Stomach (tissue), 9 donors: Measurements from ENCODE around the gene SCNN1B. TPM values are rescaled to one million over a fixed set of nuclear protein-coding genes. Genes with fewer than 3 reads are reported as not detected.

Experiments
- DNase-seq, 2 donors: peaks; one replicate each; pipeline versions ENCODE4 v3.0.0 to v3.0.0-alpha.2; 2013 to 2019
- H3K27ac ChIP-seq, 5 donors: fragments of 200-600 bp in 4 of 5; sonication (generic) in 4 of 5; one replicate each; pipeline ENCODE4 v1.5.1; 2013 to 2019; ENCODE audit warnings: mild to moderate bottlenecking in 1 of 5, moderate library complexity in 1 of 5
- H3K27me3 ChIP-seq, 3 donors: fragments of 200-600 bp; sonication (generic); one replicate each; pipeline ENCODE4 v1.5.1; 2017 to 2019; ENCODE audit warnings: mixed run types in 1 of 3
- H3K36me3 ChIP-seq, 4 donors: fragments of 200-600 bp; sonication (generic); 1 replicate in 3 of 4; 2 replicates in 1 of 4; pipeline ENCODE4 v1.5.1; 2016 to 2019
- H3K4me1 ChIP-seq, 4 donors: fragments of 200-600 bp; sonication (generic); one replicate each; pipeline ENCODE4 v1.5.1; 2016 to 2019
- H3K4me3 ChIP-seq, 4 donors: fragments of 200-600 bp; sonication (generic) in 3 of 4; one replicate each; pipeline ENCODE4 v1.5.1; 2016 to 2019; ENCODE audit warnings: mild to moderate bottlenecking in 1 of 4
- H3K9me3 ChIP-seq, 4 donors: fragments of 200-600 bp; sonication (generic); one replicate each; pipeline ENCODE4 v1.5.1; 2016 to 2019
- CTCF ChIP-seq, 7 experiments: fragments of 450-650 bp in 4 of 7; fragments of 200-600 bp in 3 of 7; sonication (generic) in 3 of 7; IDR thresholded peaks; one replicate each; pipeline ENCODE4 v1.5.1; 2016 to 2019; ENCODE audit warnings: antibody characterized with exemption in 7 of 7, control low read depth in 2 of 7, mild to moderate bottlenecking in 1 of 7
- EP300 ChIP-seq: sonication (generic); formaldehyde crosslinking; IDR thresholded peaks from one replicate; pipeline ENCODE4 v1.6.1; 2017; ENCODE audit warnings: antibody characterized with exemption
- POLR2A ChIP-seq, 4 donors: fragments of 450-650 bp; IDR thresholded peaks; one replicate each; pipeline ENCODE4 v1.6.1; 2016; ENCODE audit warnings: antibody characterized with exemption in 4 of 4, control low read depth in 2 of 4, mild to moderate bottlenecking in 1 of 4, moderate library complexity in 1 of 4
- POLR2AphosphoS5 ChIP-seq, 3 donors: sonication (generic); formaldehyde crosslinking; IDR thresholded peaks; one replicate each; pipeline ENCODE4 v1.6.1; 2016; ENCODE audit warnings: antibody characterized with exemption in 3 of 3
- WGBS, 5 donors: extraction: QIAGEN DNeasy Blood & Tissue Kit in 3 of 5; methylation state at CpG; one replicate each; pipeline versions ENCODE4 v1.1.5 to v1.1.7; 2013 to 2018; 5-methylcytosine and 5-hydroxymethylcytosine counted together
- intact Hi-C: fragments of 100-400 bp; cut with DNase I; formaldehyde crosslinking; loops from one replicate; pipeline ENCODE4 v1.15.1; 2023; ENCODE audit warnings: low total_unique reads
- polyA plus RNA-seq, 3 donors: library from polyadenylated mRNA; stranded (reverse); fragments of 200-250 nt; gene quantifications; one replicate each; pipeline ENCODE4 v1.2.3, GENCODE V29; 2013
- total RNA-seq, 5 donors: library from RNA; depleted of rRNA; stranded (reverse); fragments of >200 nt; gene quantifications; one replicate each; pipeline versions ENCODE4 v1.1.0 to v1.2.3, GENCODE V29; 2014 to 2016
- donor health status: healthy with polysubstance abuse.
- donor health status: Bipolar disorder and iron deficiency.
- donor health status: healthy.

The SCNN1B gene
- total and polyA plus RNA-seq, 8 donors = 4.1 to 97.3 (median 21.8) TPM

GRCh38 chr16:23317751-23318150, 15.6 kb downstream of the SCNN1B start:
- TF ChIP-seq POLR2A (IDR thresholded peaks at IDR 0.05) = no peak
- no peak for TF ChIP-seq CTCF (IDR thresholded peaks at IDR 0.05)
- no peak for TF ChIP-seq EP300
- DNase-seq = no peak
- peaks cover 0 to 23% (median 15%) of the 10 kb centered on the region in 4 donors for H3K4me1 ChIP-seq
- intact Hi-C loops = no loop called here
- 36 to 48% (median 42%) methylated on average over 2 of the region's 2 CpGs for WGBS, 5 donors
- peak overlapping the region in 2 of 5 donors; percentile 5 to 42 for H3K27ac ChIP-seq
- no peaks in the 10 kb centered on the region for H3K9me3 ChIP-seq
- H3K27me3 ChIP-seq = no peaks in the 10 kb centered on the region
- H3K36me3 ChIP-seq = no peaks in the 10 kb centered on the region
- no peak overlapping the region for H3K4me3 ChIP-seq

GRCh38 chr16:23318639-23319038, 16.5 kb downstream of the SCNN1B start:
- intact Hi-C loops = no loop called here
- Histone ChIP-seq H3K4me1 (peaks cover 0 to 23% (median 15%) of the 10 kb centered on the region in 4 donors), H3K36me3 (no peaks in the 10 kb centered on the region), H3K27ac (no peak overlapping the region), H3K9me3 (no peaks in the 10 kb centered on the region), H3K27me3 (no peaks in the 10 kb centered on the region), H3K4me3 (no peak overlapping the region)
- 27 to 68% (median 48%) methylated on average over 2 of the region's 2 CpGs for WGBS, 5 donors
- DNase-seq = peak; percentile 61 to 74
- TF ChIP-seq EP300 (no peak), POLR2AphosphoS5 (IDR thresholded peaks at IDR 0.05) (peak in 1 of 3 donors; percentile 27), POLR2A (IDR thresholded peaks at IDR 0.05) (no peak), CTCF (IDR thresholded peaks at IDR 0.05) (no peak)

GRCh38 chr16:23319861-23320615, 17.9 kb downstream of the SCNN1B start:
- H3K27ac ChIP-seq = no peak overlapping the region
- H3K36me3 ChIP-seq = no peaks in the 10 kb centered on the region
- WGBS, 5 donors = 84 to 91% (median 90%) methylated on average over 13 to 15 of the region's 15 CpGs
- H3K9me3 ChIP-seq = no peaks in the 10 kb centered on the region
- TF ChIP-seq EP300 = no peak
- TF ChIP-seq CTCF (IDR thresholded peaks at IDR 0.05) = no peak
- no peak for TF ChIP-seq POLR2AphosphoS5 (IDR thresholded peaks at IDR 0.05)
- TF ChIP-seq POLR2A (IDR thresholded peaks at IDR 0.05) = no peak
- H3K4me3 ChIP-seq = no peak overlapping the region
- intact Hi-C loops = no loop called here
- DNase-seq = no peak
- peaks cover 0 to 37% (median 24%) of the 10 kb centered on the region in 4 donors for H3K4me1 ChIP-seq
- H3K27me3 ChIP-seq = no peaks in the 10 kb centered on the region

GRCh38 chr16:23320693-23321092, 18.6 kb downstream of the SCNN1B start:
- intact Hi-C loops = no loop called here
- no peak overlapping the region for H3K4me3 ChIP-seq
- no peaks in the 10 kb centered on the region for H3K27me3 ChIP-seq
- no peaks in the 10 kb centered on the region for H3K36me3 ChIP-seq
- peaks cover 0 to 43% (median 28%) of the 10 kb centered on the region in 4 donors for H3K4me1 ChIP-seq
- 68 to 82% (median 74%) methylated on average over 7 of the region's 7 CpGs for WGBS, 5 donors
- no peak overlapping the region for H3K27ac ChIP-seq
- TF ChIP-seq POLR2A (IDR thresholded peaks at IDR 0.05) (no peak), POLR2AphosphoS5 (IDR thresholded peaks at IDR 0.05) (no peak), EP300 (no peak)
- no peak for DNase-seq
- no peaks in the 10 kb centered on the region for H3K9me3 ChIP-seq
